GM23248 (cell line): ENCODE results near the gene EFCAB6. TPM values are rescaled to one million over a fixed set of nuclear protein-coding genes. Genes with fewer than 3 reads are reported as not detected.

Source experiments
- DNase-seq: peaks from one replicate; pipeline ENCODE4 v3.0.0-alpha.2; 2015
- H2AFZ ChIP-seq: fragments of 200-600 bp; sonication (generic); 2 replicates; pipeline ENCODE4 v1.6.1; 2016; ENCODE audit warnings: antibody characterized with exemption
- H3F3A ChIP-seq: fragments of 200-600 bp; sonication (generic); 2 replicates; pipeline ENCODE4 v1.6.1; 2016; ENCODE audit warnings: mild to moderate bottlenecking, antibody characterized with exemption, mixed run types; ENCODE audit not compliant: insufficient read depth
- H3K27ac ChIP-seq: fragments of 200-600 bp; sonication (generic); 2 replicates; pipeline ENCODE4 v1.5.1; 2016; ENCODE audit warnings: mild to moderate bottlenecking
- H3K27me3 ChIP-seq: fragments of 200-600 bp; sonication (generic); replicated peaks from 2 replicates; pipeline ENCODE4 v1.6.1; 2016; ENCODE audit warnings: mild to moderate bottlenecking; ENCODE audit not compliant: insufficient read depth
- H3K36me3 ChIP-seq: fragments of 200-600 bp; sonication (generic); 2 replicates; pipeline ENCODE4 v1.6.1; 2016; ENCODE audit warnings: low read depth, mild to moderate bottlenecking
- H3K4me1 ChIP-seq: fragments of 200-600 bp; sonication (generic); 2 replicates; pipeline ENCODE4 v1.6.1; 2016; ENCODE audit warnings: mild to moderate bottlenecking; ENCODE audit not compliant: insufficient read depth
- H3K4me2 ChIP-seq: fragments of 200-600 bp; sonication (generic); one replicate; pipeline ENCODE4 v1.6.1; 2016; ENCODE audit warnings: mild to moderate bottlenecking; ENCODE audit not compliant: unreplicated experiment
- H3K4me3 ChIP-seq: fragments of 200-600 bp; sonication (generic); 2 replicates; pipeline ENCODE4 v1.5.1; 2016; ENCODE audit warnings: mild to moderate bottlenecking
- H3K79me2 ChIP-seq: fragments of 200-600 bp; sonication (generic); 2 replicates; pipeline ENCODE4 v1.6.1; 2016; ENCODE audit warnings: mild to moderate bottlenecking; ENCODE audit not compliant: insufficient read depth
- H3K9ac ChIP-seq: fragments of 200-600 bp; sonication (generic); 2 replicates; pipeline ENCODE4 v1.6.1; 2016; ENCODE audit warnings: mild to moderate bottlenecking
- H3K9me2 ChIP-seq: fragments of 200-600 bp; sonication (generic); 2 replicates; pipeline ENCODE4 v1.6.1; 2016; ENCODE audit warnings: mixed run types, mild to moderate bottlenecking, moderate library complexity; ENCODE audit not compliant: insufficient read depth
- H3K9me3 ChIP-seq: fragments of 200-600 bp; sonication (generic); one replicate; pipeline ENCODE4 v1.6.1; 2017; ENCODE audit warnings: low read depth
- H4K20me1 ChIP-seq: fragments of 200-600 bp; sonication (generic); 2 replicates; pipeline ENCODE4 v1.6.0; 2016; ENCODE audit not compliant: insufficient read depth
- EZH2 ChIP-seq: fragments of 200-600 bp; sonication (generic); IDR thresholded peaks from 2 replicates; pipeline ENCODE4 v1.6.1; 2018; ENCODE audit warnings: antibody characterized with exemption, mild to moderate bottlenecking; ENCODE audit not compliant: insufficient read depth, poor library complexity, severe bottlenecking
- EZH2phosphoT487 ChIP-seq: fragments of 200-600 bp; sonication (generic); IDR thresholded peaks from 2 replicates; pipeline ENCODE4 v1.6.1; 2018; ENCODE audit warnings: antibody characterized with exemption, moderate library complexity, mild to moderate bottlenecking, low read depth; ENCODE audit not compliant: insufficient read depth
- WGBS, 2 experiments: methylation state at CpG; one replicate each; pipeline ENCODE4 v1.1.6; 2015 to 2017; ENCODE audit warnings: low lambda C conversion rate in 2 of 2, low coverage in 1 of 2; ENCODE audit errors: missing lambda C conversion rate in 2 of 2; 5-methylcytosine and 5-hydroxymethylcytosine counted together
- in situ Hi-C: fragments of 300-500 bp; cut with MboI; formaldehyde crosslinking; loops from 2 replicates; pipeline ENCODE4 v1.15.0; 2020
- polyA plus RNA-seq: library from polyadenylated mRNA; unstranded; fragments of >200 nt; fragmentation: Nextera tagmentation; extraction: Ambion mirVana; gene quantifications from 2 replicates; pipeline ENCODE4 v1.2.1, GENCODE V29; 2016
- total RNA-seq: library from RNA; depleted of rRNA; stranded (reverse); fragments of >200 nt; shearing (Covaris generic); gene quantifications from 2 replicates; pipeline ENCODE4 v1.2.3, GENCODE V29; 2014

EFCAB6 gene
- total and polyA plus RNA-seq, 2 experiments from 2014 or later, result 1.5 to 2.1 TPM

- Histone ChIP-seq H3F3A (no peaks in the 10 kb centered on the region), H2AFZ (no peak overlapping the region), H3K9me3 (no peaks in the 10 kb centered on the region), H3K9me2 (no peaks in the 10 kb centered on the region), H3K4me2 (no peak overlapping the region), H3K4me3 (no peak overlapping the region), H3K27me3 (peaks cover 15% of the 10 kb centered on the region), H3K9ac (no peak overlapping the region), H3K36me3 (no peaks in the 10 kb centered on the region), H3K4me1 (no peaks in the 10 kb centered on the region), H4K20me1 (no peaks in the 10 kb centered on the region), H3K27ac (no peak overlapping the region), H3K79me2 (no peaks in the 10 kb centered on the region)
- in situ Hi-C loops, result no loop called here
- TF ChIP-seq EZH2, result no peak
- TF ChIP-seq EZH2phosphoT487, result no peak
- DNase-seq, result no peak
- 55 to 65% methylated on average over 11 of the region's 11 CpGs for WGBS, 2 experiments
These were observed 33.9 kb upstream of the EFCAB6 start for GRCh38 chr22:43845981-43846380.

GRCh38 chr22:43844560-43845545, 32.7 kb upstream of the EFCAB6 start:
- in situ Hi-C loops, result no loop called here
- no peak for DNase-seq
- Histone ChIP-seq H3K79me2 (no peaks in the 10 kb centered on the region), H2AFZ (no peak overlapping the region), H3K4me3 (no peak overlapping the region), H3K4me1 (no peaks in the 10 kb centered on the region), H3K36me3 (no peaks in the 10 kb centered on the region), H4K20me1 (no peaks in the 10 kb centered on the region), H3K4me2 (no peak overlapping the region), H3F3A (no peaks in the 10 kb centered on the region), H3K27me3 (0 out of 2 replicates have a peak, but pooled peaks cover 4% of the 10 kb centered on the region), H3K9me3 (no peaks in the 10 kb centered on the region), H3K9me2 (no peaks in the 10 kb centered on the region), H3K27ac (no peak overlapping the region), H3K9ac (no peak overlapping the region)
- 67 to 69% methylated on average over 31 of the region's 31 CpGs for WGBS, 2 experiments
- no peak for TF ChIP-seq EZH2
- no peak for TF ChIP-seq EZH2phosphoT487

- no peaks in the 10 kb centered on the region for H4K20me1 ChIP-seq
- 69 to 76% methylated on average over 19 of the region's 21 CpGs for WGBS, 2 experiments
- no peaks in the 10 kb centered on the region for H3K9me2 ChIP-seq
- no peak for DNase-seq
- H3F3A ChIP-seq, result no peaks in the 10 kb centered on the region
- H3K36me3 ChIP-seq, result no peaks in the 10 kb centered on the region
- no peak for TF ChIP-seq EZH2phosphoT487
- no peak for TF ChIP-seq EZH2
- no peak overlapping the region for H3K27ac ChIP-seq
- no peaks in the 10 kb centered on the region for H3K9me3 ChIP-seq
- in situ Hi-C loops, result no loop called here
- H3K9ac ChIP-seq, result no peak overlapping the region
- no peaks in the 10 kb centered on the region for H3K79me2 ChIP-seq
- H3K4me2 ChIP-seq, result no peak overlapping the region
- H3K27me3 ChIP-seq, result no peaks in the 10 kb centered on the region
- no peak overlapping the region for H3K4me3 ChIP-seq
- H2AFZ ChIP-seq, result no peak overlapping the region
- no peaks in the 10 kb centered on the region for H3K4me1 ChIP-seq
These were observed 31.9 kb upstream of the EFCAB6 start for GRCh38 chr22:43843783-43844530.

- H3K27ac ChIP-seq, result no peak overlapping the region
- no peaks in the 10 kb centered on the region for H3K79me2 ChIP-seq
- 69 to 78% methylated on average over 16 to 21 of the region's 21 CpGs for WGBS, 2 experiments
- no peaks in the 10 kb centered on the region for H3K9me2 ChIP-seq
- no peaks in the 10 kb centered on the region for H3K4me1 ChIP-seq
- H3K36me3 ChIP-seq, result no peaks in the 10 kb centered on the region
- no peaks in the 10 kb centered on the region for H3F3A ChIP-seq
- in situ Hi-C loops, result no loop called here
- no peak overlapping the region for H3K9ac ChIP-seq
- H3K9me3 ChIP-seq, result no peaks in the 10 kb centered on the region
- no peak overlapping the region for H2AFZ ChIP-seq
- TF ChIP-seq EZH2 (no peak), EZH2phosphoT487 (no peak)
- no peaks in the 10 kb centered on the region for H4K20me1 ChIP-seq
- no peak overlapping the region for H3K4me2 ChIP-seq
- no peak for DNase-seq
- no peaks in the 10 kb centered on the region for H3K27me3 ChIP-seq
- H3K4me3 ChIP-seq, result no peak overlapping the region
These were observed 29.6 kb upstream of the EFCAB6 start for GRCh38 chr22:43841742-43842141.
